GM19468 (cell line): ENCODE data around the gene RTKN.
"Not testable (repeated sequence)": the region's sequence is repeated elsewhere in the genome, so short reads cannot be mapped to it uniquely, and the experiment has no call there.

Source experiments
- ATAC-seq: cut with Tn5 transposase; IDR thresholded peaks from one replicate; pipeline ENCODE4 v1.9.1; 2021; ENCODE audit warnings: mild to moderate bottlenecking, moderate library complexity, moderate number of reproducible peaks; ENCODE audit not compliant: unreplicated experiment; ENCODE audit errors: extremely low read depth

Gene RTKN

DNA sequence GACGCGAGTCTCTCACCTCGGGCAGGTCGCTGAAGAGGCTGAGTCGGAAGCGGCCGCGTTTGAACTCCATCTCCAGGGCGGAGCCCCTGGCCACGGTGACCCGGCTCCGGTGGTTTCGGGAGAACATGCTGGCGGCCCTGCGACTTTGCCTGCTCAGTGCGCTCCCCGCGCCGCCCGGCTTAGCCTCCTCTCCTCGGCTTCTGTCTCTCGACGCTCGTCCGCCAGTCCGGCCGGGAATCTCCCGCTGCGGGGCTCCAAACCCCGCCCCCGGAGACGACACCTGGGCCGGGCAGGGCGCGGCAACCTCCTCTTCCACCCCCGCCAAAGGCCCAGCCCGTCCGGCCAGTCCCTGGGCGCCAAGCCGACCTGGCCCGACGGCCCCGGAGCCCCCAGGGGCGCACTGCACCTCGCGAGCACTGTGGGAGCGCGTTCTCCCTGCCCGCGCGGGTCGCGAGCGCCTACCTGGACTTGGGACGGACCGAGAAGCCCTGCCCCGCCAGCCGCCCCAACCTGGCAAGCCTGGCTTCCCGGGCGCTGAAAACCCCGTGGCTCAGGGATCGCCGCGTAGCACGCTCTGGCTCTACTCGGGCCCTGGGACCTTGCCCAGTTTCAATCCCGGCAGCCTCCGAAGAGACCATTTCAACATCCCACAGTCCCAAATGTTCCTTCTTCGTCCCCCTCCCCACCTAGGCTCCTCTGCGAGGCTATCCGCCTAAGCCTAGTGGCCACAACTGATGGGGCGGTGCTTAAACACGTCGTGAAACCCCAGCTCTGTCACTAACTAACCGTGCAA lies at the start of gene RTKN:
Gene RTKN (minus strand): TSS at position 248 of the 793 bp plus-strand sequence. CDS start 121 bp downstream, at position 127.
- no peak for ATAC-seq

DNA sequence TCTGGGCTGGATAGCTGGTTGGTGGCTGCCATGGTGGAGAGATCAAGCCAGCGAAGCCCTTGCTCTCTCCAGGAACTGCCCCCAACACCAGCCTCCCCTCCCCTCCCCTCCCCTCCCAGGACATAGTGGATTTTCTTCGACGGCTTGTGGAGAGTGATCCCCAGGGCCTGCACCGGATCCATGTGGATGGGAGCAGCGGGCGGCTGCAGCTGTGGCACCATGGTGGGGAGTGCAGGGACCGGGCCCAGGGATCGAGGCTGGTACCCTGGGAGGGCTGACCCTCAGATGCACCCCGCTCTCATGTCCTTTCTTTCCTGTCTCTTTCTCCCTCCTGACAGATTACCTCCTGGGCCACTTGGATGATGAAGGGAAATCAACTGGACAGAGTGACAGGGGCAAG lies 48.2 kb upstream of the RTKN start:
- no peak for ATAC-seq

DNA sequence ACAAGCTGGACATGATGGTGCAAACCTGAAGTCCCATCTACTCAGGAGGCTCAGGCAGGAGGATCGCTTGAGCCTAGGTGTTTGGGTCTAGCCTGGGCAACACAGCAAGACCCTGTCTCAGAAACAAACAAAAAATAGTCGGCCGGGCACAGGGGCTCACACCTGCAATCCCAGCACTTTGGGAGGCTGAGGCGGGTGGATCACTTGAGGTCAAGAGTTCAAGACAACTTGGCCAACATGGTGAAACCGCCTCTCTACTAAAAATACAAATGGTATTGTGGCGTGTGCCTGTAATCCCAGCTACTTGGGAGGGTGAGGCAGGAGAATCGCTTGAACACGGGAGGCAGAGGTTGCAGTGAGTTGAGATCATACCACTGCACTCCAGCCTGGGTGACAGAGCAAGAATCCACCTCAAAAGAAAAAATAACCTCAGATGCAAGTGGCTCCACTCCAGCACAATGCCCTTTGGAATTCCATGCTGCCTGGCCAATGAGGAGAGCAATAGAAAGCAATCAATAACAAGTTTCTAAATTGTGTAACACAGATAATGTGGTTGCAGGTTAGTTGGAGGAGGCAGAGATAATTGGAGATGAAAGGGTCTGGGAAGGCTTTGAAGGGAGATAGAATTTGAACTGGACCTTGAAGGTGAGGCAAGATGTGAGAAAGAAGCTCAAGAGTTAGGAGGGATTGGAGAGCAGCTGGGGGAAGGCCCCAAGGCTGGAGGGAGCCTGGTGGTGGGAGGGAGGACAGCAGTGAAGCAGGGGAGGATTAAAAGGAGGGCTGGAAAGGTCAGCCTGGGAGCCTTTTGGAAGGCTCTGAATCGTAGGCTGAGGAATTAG lies 47.1 kb upstream of the RTKN start:
- ATAC-seq = no peak

DNA sequence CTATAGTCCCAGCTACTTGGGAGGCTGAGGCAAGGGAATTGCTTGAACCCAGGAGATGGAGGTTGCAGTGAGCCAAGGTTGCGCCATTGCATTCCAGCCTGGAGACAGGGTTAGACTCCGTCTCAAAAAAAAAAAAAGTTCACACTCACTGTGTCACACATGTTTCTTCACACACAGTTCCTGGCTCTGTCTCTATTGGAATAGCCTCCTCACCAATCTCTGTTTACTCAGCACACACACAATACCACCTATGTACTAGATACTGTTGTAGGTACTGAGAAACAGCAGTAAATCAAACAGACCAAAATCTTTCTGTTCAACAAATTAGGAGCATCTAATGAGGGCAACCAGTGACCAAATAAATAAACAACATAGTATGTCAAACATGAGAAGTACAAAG lies 44.4 kb upstream of the RTKN start:
- ATAC-seq = no peak

DNA sequence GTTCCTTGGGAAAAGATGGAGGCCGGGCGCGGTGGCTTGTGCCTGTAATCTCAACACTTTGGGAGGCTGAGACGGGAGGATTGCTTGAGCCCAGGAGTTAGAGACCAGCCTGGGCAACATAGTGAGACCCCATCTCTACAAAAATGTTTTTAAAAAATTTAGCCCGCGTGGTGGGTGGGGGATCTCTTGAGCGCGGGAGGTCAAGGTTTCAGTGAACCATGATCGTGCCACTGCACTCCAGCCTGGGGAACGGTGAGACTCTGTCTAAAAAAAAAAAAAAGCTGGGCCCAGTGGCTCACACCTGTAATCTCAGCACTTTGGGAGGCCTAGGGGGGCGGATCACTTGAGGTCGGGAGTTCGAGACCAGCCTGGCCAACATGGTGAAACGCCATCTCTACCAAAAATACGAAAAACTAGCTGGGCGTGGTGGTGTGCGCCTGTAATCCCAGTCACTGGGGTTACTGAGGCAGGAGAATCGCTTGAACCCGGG lies 42.0 kb upstream of the RTKN start:
- not testable (repeated sequence) for ATAC-seq

GRCh38 chr2:74482801-74483674 lies 41.3 kb upstream of the RTKN start, which contains the start of the genes CCDC142 and TTC31:
CCDC142 (minus strand) TSS chr2:74482998; CDS start chr2:74482837, 161 bp downstream.
TTC31 (plus strand) TSS chr2:74483081; CDS start chr2:74483096, 15 bp downstream.
- peak; percentile 79 for ATAC-seq

DNA sequence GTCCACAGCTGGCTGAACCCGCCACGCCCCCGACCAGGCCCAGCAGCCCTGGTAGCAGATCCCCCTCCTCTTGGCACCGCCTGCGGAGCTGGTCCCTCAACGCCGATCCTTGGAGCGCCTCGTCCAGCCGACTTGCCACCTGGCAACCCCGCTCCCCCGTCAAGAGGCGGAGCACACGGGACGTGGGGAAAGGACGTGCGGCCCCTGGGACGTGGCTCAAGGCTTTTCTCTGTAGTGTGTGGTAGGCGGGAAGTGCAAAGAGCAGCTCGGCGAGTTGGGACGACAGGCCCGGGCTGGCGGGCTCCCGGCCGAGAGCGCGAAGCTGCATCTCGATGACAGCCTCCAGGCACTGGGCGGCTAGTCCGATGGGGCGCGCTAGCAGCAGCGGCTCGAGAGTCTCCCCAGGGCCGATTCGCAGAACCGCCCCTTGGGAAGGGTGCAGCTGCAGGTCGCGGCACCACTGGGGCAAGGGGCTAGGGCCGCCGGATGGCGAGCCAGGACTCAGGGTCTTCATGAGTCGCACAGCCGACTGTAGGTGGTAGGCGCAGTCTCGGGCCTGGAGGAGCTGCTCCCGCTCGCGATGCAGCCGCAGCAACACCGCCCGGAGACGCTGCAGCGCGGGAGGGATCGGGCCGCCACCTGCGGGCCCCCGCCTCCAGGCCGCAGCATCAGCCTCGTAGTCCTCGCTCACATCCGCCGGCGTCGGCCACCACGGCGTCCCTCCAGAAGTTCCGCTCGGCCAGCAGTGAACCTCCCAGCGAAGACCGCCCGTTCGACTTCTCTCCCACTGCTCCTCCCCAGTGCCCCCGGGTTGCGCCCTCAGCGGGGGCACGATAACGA lies 40.4 kb upstream of the RTKN start:
- peak; percentile 35 for ATAC-seq

- no peak for ATAC-seq
These were observed 39.7 kb upstream of the RTKN start for GRCh38 chr2:74481431-74481830.

DNA sequence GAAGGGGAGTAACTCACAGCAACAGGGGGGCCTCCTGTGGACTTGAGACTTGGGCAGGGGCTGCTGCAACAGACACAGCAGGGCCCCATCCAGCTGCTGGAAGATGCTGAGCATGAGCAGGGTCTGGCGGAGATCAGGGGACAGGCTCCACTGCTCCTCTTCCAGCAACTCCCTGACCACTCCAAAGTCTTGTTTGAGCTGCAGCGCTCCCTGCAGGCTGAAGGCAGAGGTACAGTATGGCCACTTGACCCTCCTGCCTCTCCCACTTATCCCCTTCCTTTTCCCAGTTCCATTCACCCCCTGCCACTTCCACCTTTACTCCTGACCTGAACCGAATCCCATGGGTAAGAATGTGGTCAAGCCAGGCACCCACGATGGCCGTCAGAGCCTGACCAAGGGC lies 33.2 kb upstream of the RTKN start:
- ATAC-seq = no peak

DNA sequence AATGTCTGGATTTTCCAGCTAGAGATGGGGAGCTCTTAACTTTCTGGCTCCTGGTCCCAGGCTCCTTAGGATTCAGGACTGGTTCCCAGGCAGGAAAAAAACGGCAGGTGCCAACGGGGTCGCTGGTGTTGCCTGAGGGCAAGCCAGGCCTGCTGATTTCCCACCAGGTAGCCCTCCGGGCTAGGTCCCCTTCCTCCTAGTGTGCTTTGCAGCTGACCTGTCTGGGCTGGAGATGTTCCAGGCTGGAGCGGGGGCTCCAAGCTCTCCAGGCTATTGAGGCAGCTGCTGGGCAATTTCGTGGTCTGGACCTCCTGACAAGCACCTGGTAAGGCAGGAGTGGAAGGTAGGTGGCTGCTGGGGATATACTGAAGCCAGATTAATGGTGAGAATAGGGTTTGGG lies 32.7 kb upstream of the RTKN start:
- no peak for ATAC-seq

GRCh38 chr2:74472945-74473258 lies 31.2 kb upstream of the RTKN start:
- no peak for ATAC-seq

DNA sequence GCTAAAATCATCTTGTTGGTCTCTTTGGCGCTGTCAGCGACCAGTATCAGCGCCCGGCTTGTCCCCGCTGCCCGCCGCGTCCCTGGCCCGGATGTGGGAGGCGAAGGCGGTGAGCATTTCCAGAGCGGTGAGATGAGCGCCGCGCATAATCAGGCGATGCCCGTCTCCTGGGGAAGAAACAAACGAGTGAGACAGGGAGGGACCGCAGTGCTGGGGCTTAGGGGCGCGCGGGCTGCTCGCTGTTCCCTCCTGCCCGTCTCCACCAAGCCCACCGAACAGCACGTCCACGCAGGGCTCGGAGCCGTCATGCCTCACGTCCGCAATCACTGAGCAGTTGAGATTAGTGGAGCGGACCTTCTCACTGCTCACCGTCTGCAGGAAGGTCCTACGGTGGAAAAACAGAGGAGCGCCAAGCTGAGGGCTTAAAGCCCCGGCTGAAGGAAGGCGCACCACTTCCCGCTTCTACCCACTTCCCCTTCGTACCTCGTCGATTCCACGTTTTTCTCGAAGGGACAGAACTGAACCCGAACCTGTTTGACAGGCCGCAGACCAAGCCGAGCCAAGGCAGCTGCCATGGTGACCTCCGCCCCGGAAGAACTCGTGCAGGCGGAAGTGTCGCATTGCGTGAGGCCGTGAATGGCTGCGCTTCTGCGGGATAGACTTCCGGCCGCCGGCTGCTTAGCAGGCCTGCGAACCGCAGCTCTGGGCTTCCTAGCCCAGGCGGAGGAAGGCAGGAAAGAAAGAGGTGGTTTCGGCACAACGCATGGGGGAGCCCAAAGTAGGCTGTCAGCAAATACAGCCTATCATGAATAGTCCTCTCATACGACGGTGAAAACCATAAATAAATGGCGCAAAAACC lies 30.6 kb upstream of the RTKN start, which contains the start of gene MRPL53:
Gene MRPL53 (minus strand): TSS at position 595 of the 859 bp plus-strand sequence. CDS start 20 bp downstream, at position 575.
- ATAC-seq = peak; percentile 82

GRCh38 chr2:74471332-74472065 lies 29.8 kb upstream of the RTKN start:
- no peak for ATAC-seq

- not testable (repeated sequence) for ATAC-seq
These were observed 29.0 kb upstream of the RTKN start for GRCh38 chr2:74470742-74471141.

DNA sequence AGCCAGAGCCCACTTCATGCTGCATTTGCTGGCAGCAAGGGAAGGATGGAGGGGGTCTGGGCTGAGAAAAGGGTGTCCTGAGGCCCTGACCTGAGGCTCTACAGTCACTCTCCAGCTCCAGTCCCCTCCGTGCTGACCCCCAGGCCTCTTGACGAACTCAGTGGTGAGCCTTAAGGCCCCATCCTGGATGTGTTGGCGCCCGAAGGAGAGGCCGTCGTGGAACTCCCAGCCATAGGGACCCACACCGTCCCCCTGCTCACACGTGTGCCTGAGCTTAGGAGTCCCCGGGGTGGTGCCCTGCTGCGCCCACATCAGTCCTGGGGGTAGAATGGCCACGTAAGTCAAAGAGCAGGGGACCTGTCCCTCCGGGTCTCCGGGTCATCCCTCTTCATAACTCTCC lies 22.7 kb upstream of the RTKN start:
- ATAC-seq = no peak

DNA sequence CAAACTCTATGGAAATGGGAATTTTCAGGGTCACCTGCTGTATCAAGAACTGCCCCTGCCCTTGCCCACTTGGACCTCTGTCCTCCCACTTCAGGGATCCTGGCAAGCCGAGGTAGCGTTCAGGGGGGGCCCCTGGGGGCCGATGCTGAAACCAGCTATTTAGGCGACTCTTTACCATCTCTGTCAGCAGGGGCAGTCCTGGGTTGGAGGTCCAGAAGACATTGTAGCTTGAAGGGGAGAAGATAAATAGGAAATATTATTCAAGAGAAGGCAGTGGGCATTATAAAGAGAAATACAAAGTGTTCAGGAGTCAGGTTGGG lies 21.0 kb upstream of the RTKN start:
- no peak for ATAC-seq

GRCh38 chr2:74462054-74462785 lies 20.5 kb upstream of the RTKN start:
- no peak for ATAC-seq
